H1 (cell line): Measurements from ENCODE around the gene SRRM4.

ENCODE experiments used
- BRCA1 ChIP-seq: IDR thresholded peaks from 2 replicates; pipeline ENCODE4 v1.6.1; 2012; ENCODE audit warnings: low read depth, low read length, improper control_type of control experiment
- CTCF ChIP-seq, 3 experiments: IDR thresholded peaks; 1 replicate in 2 of 3; 2 replicates in 1 of 3; pipeline versions ENCODE4 v1.5.1 to v1.6.1; 2011; ENCODE audit warnings: low read length in 3 of 3, mild to moderate bottlenecking in 3 of 3, inconsistent platforms in 2 of 3, low read depth in 1 of 3, moderate library complexity in 1 of 3; ENCODE audit not compliant: insufficient read depth in 1 of 3; ENCODE audit errors: control extremely low read depth in 1 of 3
- EP300 ChIP-seq, 2 experiments: IDR thresholded peaks; 1 replicate in 1 of 2; 2 replicates in 1 of 2; pipeline ENCODE4 v1.6.1; 2011 to 2012; ENCODE audit warnings: low read depth in 2 of 2, low read length in 2 of 2, mild to moderate bottlenecking in 2 of 2, borderline replicate concordance in 1 of 2, inconsistent platforms in 1 of 2, moderate library complexity in 1 of 2
- KDM5A ChIP-seq: fragments of 200-600 bp; IDR thresholded peaks from 2 replicates; pipeline ENCODE4 v1.7.1; 2012; ENCODE audit warnings: mild to moderate bottlenecking, low read length, inconsistent platforms, mixed read lengths
- RXRA ChIP-seq: IDR thresholded peaks from 2 replicates; pipeline ENCODE4 v1.6.1; 2011; ENCODE audit warnings: low read depth, mild to moderate bottlenecking, low read length, moderate library complexity; ENCODE audit not compliant: insufficient read depth
- SP1 ChIP-seq: IDR thresholded peaks from 2 replicates; pipeline ENCODE4 v1.6.1; 2011; ENCODE audit warnings: low read depth, low read length

- TF ChIP-seq KDM5A: no peak
- no peak for TF ChIP-seq SP1
- no peak for TF ChIP-seq EP300 (IDR thresholded peaks at IDR 0.05; ENCODE audit: borderline replicate concordance in 1 of 2, low read depth in 2 of 2, low read length in 2 of 2)
- peak in 2 of 3 experiments; percentile 24 to 49; a peak in 2 of 4 replicates for TF ChIP-seq CTCF (IDR thresholded peaks at IDR 0.05; ENCODE audit: control extremely low read depth in 1 of 3, insufficient read depth in 1 of 3, low read depth in 1 of 3, low read length in 3 of 3)
- TF ChIP-seq RXRA: 0 out of 2 replicates have a peak, but pooled peaks have one; percentile 29
- no peak for TF ChIP-seq BRCA1
Measured at GRCh38 chr12:119145367-119145766, 164.0 kb downstream of the SRRM4 start.
